K562 (cell line): ENCODE results near the gene ZFYVE28. TPM values are rescaled to one million over a fixed set of nuclear protein-coding genes. Genes with fewer than 3 reads are reported as not detected.

Source experiments
- CCAR2 ChIP-seq: fragments of 200-400 bp; formaldehyde crosslinking; IDR thresholded peaks from 2 replicates; pipeline ENCODE4 v1.6.1; 2017; ENCODE audit warnings: mild to moderate bottlenecking, low read depth, low read length
- DPF2 ChIP-seq: fragments of 450-650 bp; IDR thresholded peaks from 2 replicates; pipeline ENCODE4 v1.6.1; 2016
- FOXP1 ChIP-seq: sonication (generic); formaldehyde crosslinking; IDR thresholded peaks from 2 replicates; pipeline ENCODE4 v1.8.0; 2022; ENCODE audit warnings: mild to moderate bottlenecking, missing genetic modification reagents
- GABPB2 ChIP-seq: fragments of 250-450 bp; sonication (Bioruptor Pico); conservative IDR thresholded peaks from 2 replicates; pipeline ENCODE4 v1.5.1; 2021; ENCODE audit warnings: mild to moderate bottlenecking
- GTF2A2 ChIP-seq: IDR thresholded peaks from 2 replicates; pipeline ENCODE4 v1.6.1; 2016; ENCODE audit warnings: mild to moderate bottlenecking, missing genetic modification characterization, missing compliant biosample characterization
- MECOM ChIP-seq: fragments of 250-450 bp; sonication (Bioruptor Pico); IDR thresholded peaks from 2 replicates; pipeline ENCODE4 v1.8.0; 2022; ENCODE audit warnings: inconsistent platforms
- POLR2G ChIP-seq: fragments of 200-400 bp; formaldehyde crosslinking; IDR thresholded peaks from 2 replicates; pipeline ENCODE4 v1.6.1; 2017; ENCODE audit warnings: low read depth, mild to moderate bottlenecking, antibody characterized with exemption, low read length, moderate library complexity
- RBM25 ChIP-seq: fragments of 200-400 bp; formaldehyde crosslinking; IDR thresholded peaks from 2 replicates; pipeline ENCODE4 v1.6.1; 2018; ENCODE audit warnings: low read length, low read depth, moderate library complexity; ENCODE audit not compliant: severe bottlenecking
- SRSF3 ChIP-seq: fragments of 200-400 bp; formaldehyde crosslinking; IDR thresholded peaks from 2 replicates; pipeline ENCODE4 v1.6.1; 2016; ENCODE audit warnings: mild to moderate bottlenecking, low read length, moderate library complexity; ENCODE audit not compliant: insufficient read depth
- ZC3H8 ChIP-seq: fragments of 450-650 bp; IDR thresholded peaks from 2 replicates; pipeline ENCODE4 v1.6.1; 2017
- ZEB2 ChIP-seq: fragments of 450-650 bp; IDR thresholded peaks from 2 replicates; pipeline ENCODE4 v1.6.1; 2016
- polyA plus RNA-seq, 8 experiments: library from polyadenylated mRNA; depleted of rRNA in 4 of 8; stranded (reverse) in 5 of 8; unstranded in 3 of 8; fragments of >200 nt; fragmentation: Nextera tagmentation in 2 of 8; fragmentation: Illumina TruSeq in 1 of 8; extraction: Ambion mirVana in 2 of 8; extraction: Trizol in 1 of 8; gene quantifications; 2 replicates each; pipeline versions ENCODE4 v1.2.1 to v1.2.3, GENCODE V29; 2011 to 2014; ENCODE audit warnings: inconsistent platforms in 1 of 8, missing spikeins in 1 of 8
- total RNA-seq, 7 experiments: library from RNA; depleted of rRNA in 6 of 7; stranded (reverse); fragments of >200 nt in 6 of 7; fragmentation: Illumina TruSeq in 2 of 7; extraction: Trizol in 2 of 7; gene quantifications; 2 replicates each; pipeline versions ENCODE4 v1.2.1 to v1.2.3, GENCODE V29; 2011 to 2021; ENCODE audit warnings: low replicate concordance in 1 of 7
- TF ChIP-seq, protein P1 (sequence below): fragments of 450-650 bp; IDR thresholded peaks from 2 replicates; pipeline ENCODE4 v1.6.1; 2016; ENCODE audit warnings: borderline replicate concordance
- TF ChIP-seq, protein P2 (sequence below): fragments of 450-650 bp; formaldehyde crosslinking; conservative IDR thresholded peaks from 2 replicates; pipeline ENCODE4 v1.4.0; 2022; ENCODE audit warnings: mild to moderate bottlenecking, missing genetic modification characterization
- TF ChIP-seq, protein P3 (sequence below), 2 experiments: fragments of 450-650 bp; IDR thresholded peaks; 2 replicates each; pipeline ENCODE4 v1.6.1; 2016; ENCODE audit warnings: mild to moderate bottlenecking in 2 of 2, borderline replicate concordance in 1 of 2, low read depth in 1 of 2, moderate library complexity in 1 of 2
- TF ChIP-seq, protein P4 (sequence below): fragments of 250-450 bp; sonication (Bioruptor Pico); IDR thresholded peaks from 2 replicates; pipeline ENCODE4 v1.8.0; 2021; ENCODE audit warnings: mild to moderate bottlenecking, moderate library complexity

ZFYVE28 gene
- total and polyA plus RNA-seq, 9 of the 15 experiments (the other 6 are each of a cell fraction or from before 2014, with no cell fraction given): 1.3 to 24.8 (median 8.9) TPM

DNA sequence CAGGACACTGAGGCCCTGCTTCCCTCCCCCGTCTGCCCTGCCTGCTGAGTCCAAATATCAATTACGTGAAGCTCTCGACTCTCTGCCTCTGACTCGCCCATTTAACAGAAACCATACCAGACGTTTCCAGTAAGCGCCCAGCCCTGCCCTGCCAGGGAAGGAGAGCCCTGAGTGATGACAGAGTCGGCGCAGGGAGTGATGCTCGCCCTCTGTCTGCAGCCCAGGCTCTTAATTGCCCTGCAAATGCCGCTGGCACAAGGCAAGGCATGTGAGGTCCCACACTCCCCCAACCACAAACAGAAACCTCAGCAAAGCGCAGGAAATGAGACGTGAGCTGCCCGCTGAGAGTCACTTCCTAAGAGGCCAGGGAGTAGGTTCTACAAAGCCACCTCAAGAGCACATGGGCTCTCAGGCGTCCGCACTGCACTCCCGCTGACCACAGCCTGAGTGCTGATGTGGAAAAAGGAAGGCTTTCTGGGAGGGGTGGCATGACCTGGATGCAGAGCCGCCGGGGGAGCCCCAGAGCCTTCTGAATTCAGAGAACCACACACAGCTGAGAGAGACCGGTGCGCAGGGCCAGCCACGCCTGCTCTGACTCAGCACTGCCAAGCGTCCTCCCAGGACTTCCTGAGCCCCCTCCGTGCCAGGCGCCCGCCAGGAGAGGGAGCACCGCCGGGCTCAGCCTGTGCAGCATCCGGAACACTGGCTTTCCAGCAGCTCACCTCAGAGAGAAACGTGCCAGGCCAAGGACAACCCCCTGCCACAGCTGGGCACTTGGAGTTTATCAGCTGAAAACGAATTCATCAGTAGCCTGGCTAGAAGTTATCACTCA is 5.3 kb downstream of the ZFYVE28 start (continued):
- TF ChIP-seq, protein P1, sequence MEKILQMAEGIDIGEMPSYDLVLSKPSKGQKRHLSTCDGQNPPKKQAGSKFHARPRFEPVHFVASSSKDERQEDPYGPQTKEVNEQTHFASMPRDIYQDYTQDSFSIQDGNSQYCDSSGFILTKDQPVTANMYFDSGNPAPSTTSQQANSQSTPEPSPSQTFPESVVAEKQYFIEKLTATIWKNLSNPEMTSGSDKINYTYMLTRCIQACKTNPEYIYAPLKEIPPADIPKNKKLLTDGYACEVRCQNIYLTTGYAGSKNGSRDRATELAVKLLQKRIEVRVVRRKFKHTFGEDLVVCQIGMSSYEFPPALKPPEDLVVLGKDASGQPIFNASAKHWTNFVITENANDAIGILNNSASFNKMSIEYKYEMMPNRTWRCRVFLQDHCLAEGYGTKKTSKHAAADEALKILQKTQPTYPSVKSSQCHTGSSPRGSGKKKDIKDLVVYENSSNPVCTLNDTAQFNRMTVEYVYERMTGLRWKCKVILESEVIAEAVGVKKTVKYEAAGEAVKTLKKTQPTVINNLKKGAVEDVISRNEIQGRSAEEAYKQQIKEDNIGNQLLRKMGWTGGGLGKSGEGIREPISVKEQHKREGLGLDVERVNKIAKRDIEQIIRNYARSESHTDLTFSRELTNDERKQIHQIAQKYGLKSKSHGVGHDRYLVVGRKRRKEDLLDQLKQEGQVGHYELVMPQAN: peak; percentile 84; the same call in 1 of the 2 replicates
- TF ChIP-seq ZEB2: peak; percentile 12; the same call in 1 of the 2 replicates
- no peak for TF ChIP-seq MECOM (CRISPR knock-in tag)
- peak; percentile 80 for TF ChIP-seq POLR2G
- peak; percentile 61 for TF ChIP-seq DPF2
- no peak for TF ChIP-seq SRSF3
- TF ChIP-seq, protein P2, sequence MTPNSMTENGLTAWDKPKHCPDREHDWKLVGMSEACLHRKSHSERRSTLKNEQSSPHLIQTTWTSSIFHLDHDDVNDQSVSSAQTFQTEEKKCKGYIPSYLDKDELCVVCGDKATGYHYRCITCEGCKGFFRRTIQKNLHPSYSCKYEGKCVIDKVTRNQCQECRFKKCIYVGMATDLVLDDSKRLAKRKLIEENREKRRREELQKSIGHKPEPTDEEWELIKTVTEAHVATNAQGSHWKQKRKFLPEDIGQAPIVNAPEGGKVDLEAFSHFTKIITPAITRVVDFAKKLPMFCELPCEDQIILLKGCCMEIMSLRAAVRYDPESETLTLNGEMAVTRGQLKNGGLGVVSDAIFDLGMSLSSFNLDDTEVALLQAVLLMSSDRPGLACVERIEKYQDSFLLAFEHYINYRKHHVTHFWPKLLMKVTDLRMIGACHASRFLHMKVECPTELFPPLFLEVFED: no peak
- no peak for TF ChIP-seq CCAR2
- TF ChIP-seq ZC3H8: no peak
- TF ChIP-seq, protein P3, sequence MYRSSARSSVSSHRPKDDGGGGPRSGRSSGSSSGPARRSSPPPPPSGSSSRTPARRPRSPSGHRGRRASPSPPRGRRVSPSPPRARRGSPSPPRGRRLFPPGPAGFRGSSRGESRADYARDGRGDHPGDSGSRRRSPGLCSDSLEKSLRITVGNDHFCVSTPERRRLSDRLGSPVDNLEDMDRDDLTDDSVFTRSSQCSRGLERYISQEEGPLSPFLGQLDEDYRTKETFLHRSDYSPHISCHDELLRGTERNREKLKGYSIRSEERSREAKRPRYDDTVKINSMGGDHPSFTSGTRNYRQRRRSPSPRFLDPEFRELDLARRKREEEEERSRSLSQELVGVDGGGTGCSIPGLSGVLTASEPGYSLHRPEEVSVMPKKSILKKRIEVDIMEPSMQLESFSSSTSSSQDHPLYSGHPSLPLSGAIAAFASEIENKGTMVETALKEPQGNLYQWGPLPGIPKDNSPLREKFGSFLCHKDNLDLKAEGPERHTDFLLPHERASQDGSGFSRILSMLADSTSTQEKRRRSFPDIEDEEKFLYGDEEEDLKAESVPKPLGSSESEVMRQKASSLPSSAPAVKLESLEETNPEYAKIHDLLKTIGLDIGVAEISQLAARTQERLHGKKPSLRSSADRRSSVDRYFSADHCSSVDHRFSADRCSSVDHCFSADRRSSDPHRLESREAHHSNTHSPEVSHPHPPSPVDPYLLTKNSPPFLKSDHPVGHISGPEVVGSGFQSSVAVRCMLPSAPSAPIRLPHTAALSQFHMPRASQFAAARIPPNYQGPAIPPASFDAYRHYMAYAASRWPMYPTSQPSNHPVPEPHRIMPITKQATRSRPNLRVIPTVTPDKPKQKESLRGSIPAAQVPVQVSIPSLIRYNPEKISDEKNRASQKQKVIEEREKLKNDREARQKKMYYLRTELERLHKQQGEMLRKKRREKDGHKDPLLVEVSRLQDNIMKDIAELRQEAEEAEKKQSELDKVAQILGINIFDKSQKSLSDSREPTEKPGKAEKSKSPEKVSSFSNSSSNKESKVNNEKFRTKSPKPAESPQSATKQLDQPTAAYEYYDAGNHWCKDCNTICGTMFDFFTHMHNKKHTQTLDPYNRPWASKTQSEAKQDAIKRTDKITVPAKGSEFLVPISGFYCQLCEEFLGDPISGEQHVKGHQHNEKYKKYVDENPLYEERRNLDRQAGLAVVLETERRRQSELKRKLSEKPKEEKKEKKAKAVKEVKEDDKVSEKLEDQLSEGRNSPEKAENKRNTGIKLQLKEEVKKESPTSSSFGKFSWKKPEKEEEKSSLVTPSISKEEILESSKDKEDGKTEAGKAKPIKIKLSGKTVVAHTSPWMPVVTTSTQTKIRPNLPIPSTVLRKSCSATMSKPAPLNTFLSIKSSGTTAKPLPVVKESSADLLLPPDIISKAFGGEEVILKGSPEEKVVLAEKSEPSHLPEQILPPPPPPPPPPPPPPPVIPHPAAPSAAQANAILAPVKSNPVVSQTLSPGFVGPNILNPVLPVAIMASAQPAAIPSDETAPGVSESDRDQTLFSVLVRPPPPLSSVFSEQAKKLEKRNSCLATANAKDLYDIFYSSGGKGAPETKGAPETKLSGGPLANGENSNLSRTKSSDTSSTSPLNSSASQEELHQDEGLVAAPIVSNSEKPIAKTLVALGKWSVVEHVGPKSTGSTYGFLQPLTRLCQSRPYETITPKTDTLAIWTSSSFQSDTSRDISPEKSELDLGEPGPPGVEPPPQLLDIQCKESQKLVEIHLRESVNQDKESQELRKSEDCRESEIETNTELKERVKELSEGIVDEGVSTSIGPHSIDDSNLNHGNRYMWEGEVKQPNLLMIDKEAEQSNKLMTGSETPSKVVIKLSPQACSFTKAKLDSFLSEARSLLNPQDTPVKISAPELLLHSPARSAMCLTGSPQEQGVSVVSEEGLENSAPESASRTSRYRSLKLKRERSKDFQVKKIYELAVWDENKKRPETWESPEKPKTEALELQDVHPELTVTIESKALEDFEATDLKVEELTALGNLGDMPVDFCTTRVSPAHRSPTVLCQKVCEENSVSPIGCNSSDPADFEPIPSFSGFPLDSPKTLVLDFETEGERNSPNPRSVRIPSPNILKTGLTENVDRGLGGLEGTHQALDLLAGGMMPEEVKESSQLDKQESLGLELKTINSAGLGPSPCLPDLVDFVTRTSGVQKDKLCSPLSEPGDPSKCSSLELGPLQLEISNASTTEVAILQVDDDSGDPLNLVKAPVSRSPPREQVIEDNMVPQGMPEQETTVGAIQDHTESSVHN (IDR thresholded peaks at IDR 0.05; ENCODE audit: borderline replicate concordance in 1 of 2, low read depth in 1 of 2): peak in 1 of 2 experiments; percentile 31; a peak in 1 of 4 replicates
- TF ChIP-seq FOXP1: no peak
- no peak for TF ChIP-seq GTF2A2 (tag)
- TF ChIP-seq, protein P4, sequence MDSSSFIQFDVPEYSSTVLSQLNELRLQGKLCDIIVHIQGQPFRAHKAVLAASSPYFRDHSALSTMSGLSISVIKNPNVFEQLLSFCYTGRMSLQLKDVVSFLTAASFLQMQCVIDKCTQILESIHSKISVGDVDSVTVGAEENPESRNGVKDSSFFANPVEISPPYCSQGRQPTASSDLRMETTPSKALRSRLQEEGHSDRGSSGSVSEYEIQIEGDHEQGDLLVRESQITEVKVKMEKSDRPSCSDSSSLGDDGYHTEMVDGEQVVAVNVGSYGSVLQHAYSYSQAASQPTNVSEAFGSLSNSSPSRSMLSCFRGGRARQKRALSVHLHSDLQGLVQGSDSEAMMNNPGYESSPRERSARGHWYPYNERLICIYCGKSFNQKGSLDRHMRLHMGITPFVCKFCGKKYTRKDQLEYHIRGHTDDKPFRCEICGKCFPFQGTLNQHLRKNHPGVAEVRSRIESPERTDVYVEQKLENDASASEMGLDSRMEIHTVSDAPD (CRISPR knock-in tag): no peak
- TF ChIP-seq GABPB2: no peak
- no peak for TF ChIP-seq RBM25
